Left lobe of liver (tissue), 2 donors: ENCODE data around the gene FANCB. TPM values are rescaled to one million over a fixed set of nuclear protein-coding genes. Genes with fewer than 3 reads are reported as not detected.
A peak's percentile ranks its signal among the peaks of the same experiment; 100 is the strongest.

ENCODE experiments used
- ATAC-seq: fragments of 200-7000 bp; cut with Tn5 transposase; one replicate; pipeline ENCODE4 v1.9.1; 2020; ENCODE audit warnings: mild to moderate bottlenecking, moderate library complexity
- DNase-seq: peaks from one replicate; pipeline ENCODE4 v3.0.0-alpha.2; 2020; ENCODE audit warnings: low spot score
- total RNA-seq: library from RNA; stranded (reverse); gene quantifications from one replicate; pipeline ENCODE4 v1.2.1, GENCODE V29; 2021
- donor health status: DM: no; HTN: no; CAD: no; lungs with moderate emphysema.
- donor health status: DM: no; HTN: yes; CAD: no.

Gene FANCB
- total RNA-seq, result 0.13 TPM

GRCh38 chrX:14872851-14873675 is at the start of gene FANCB, which contains the start of gene MOSPD2:
TSS of gene FANCB (minus strand) at chrX:14873069. CDS start at chrX:14865510, 7,559 bp downstream.
TSS of gene MOSPD2 (plus strand) at chrX:14873421. CDS start at chrX:14873529, 108 bp downstream.
- ATAC-seq, result peak; percentile 98

GRCh38 chrX:14922437-14922836 is 49.6 kb upstream of the FANCB start:
- no peak for DNase-seq
- ATAC-seq, result no peak

More at GRCh38 chrX:14872851-14873675, at the start of gene FANCB, which contains the start of gene MOSPD2:
- DNase-seq, result peak; percentile 94

- no peak for DNase-seq
These were observed 47.3 kb upstream of the FANCB start for GRCh38 chrX:14920196-14920595.

GRCh38 chrX:14919407-14919806 is 46.5 kb upstream of the FANCB start:
- ATAC-seq (no peak), DNase-seq (no peak)

More at GRCh38 chrX:14920196-14920595, 47.3 kb upstream of the FANCB start:
- no peak for ATAC-seq

- DNase-seq (no peak), ATAC-seq (no peak)
These were observed 43.3 kb upstream of the FANCB start for GRCh38 chrX:14916017-14916674.

- ATAC-seq (no peak), DNase-seq (no peak)
These were observed 42.7 kb upstream of the FANCB start for GRCh38 chrX:14915596-14915995.

- DNase-seq (no peak), ATAC-seq (no peak)
These were observed 40.4 kb upstream of the FANCB start for GRCh38 chrX:14913241-14913640.

GRCh38 chrX:14903891-14904290 is 31.0 kb upstream of the FANCB start:
- ATAC-seq (no peak), DNase-seq (no peak)

- DNase-seq, result no peak
- no peak for ATAC-seq
These were observed 29.7 kb upstream of the FANCB start for GRCh38 chrX:14902537-14902936.

GRCh38 chrX:14899607-14900006 is 26.7 kb upstream of the FANCB start:
- no peak for ATAC-seq
- no peak for DNase-seq

- ATAC-seq, result no peak
- DNase-seq, result no peak
These were observed 24.2 kb upstream of the FANCB start for GRCh38 chrX:14897042-14897441.

- DNase-seq (no peak), ATAC-seq (no peak)
These were observed 23.4 kb upstream of the FANCB start for GRCh38 chrX:14896273-14896672.

GRCh38 chrX:14886252-14886651 is 13.4 kb upstream of the FANCB start:
- ATAC-seq (no peak), DNase-seq (no peak)

GRCh38 chrX:14884714-14885113 is 11.8 kb upstream of the FANCB start:
- ATAC-seq, result no peak
- DNase-seq, result no peak

GRCh38 chrX:14883826-14884225 is 11.0 kb upstream of the FANCB start:
- DNase-seq, result no peak
- ATAC-seq, result no peak

GRCh38 chrX:14875624-14876023 is 2.8 kb upstream of the FANCB start:
- no peak for ATAC-seq
- no peak for DNase-seq

GRCh38 chrX:14873676-14874049 is 794 bp upstream of the FANCB start:
- ATAC-seq, result no peak

GRCh38 chrX:14872355-14872754 is 514 bp downstream of the FANCB start:
- DNase-seq (no peak), ATAC-seq (no peak)

More at GRCh38 chrX:14873676-14874049, 794 bp upstream of the FANCB start:
- no peak for DNase-seq

- no peak for ATAC-seq
These were observed 1.1 kb downstream of the FANCB start for GRCh38 chrX:14871767-14872166.

GRCh38 chrX:14865201-14865600 is 7.7 kb downstream of the FANCB start:
- DNase-seq (no peak), ATAC-seq (no peak)

More at GRCh38 chrX:14871767-14872166, 1.1 kb downstream of the FANCB start:
- DNase-seq, result no peak

- ATAC-seq (no peak), DNase-seq (no peak)
These were observed 8.2 kb downstream of the FANCB start for GRCh38 chrX:14864631-14865030.

GRCh38 chrX:14851526-14851925 is 21.3 kb downstream of the FANCB start:
- DNase-seq, result no peak

More at GRCh38 chrX:14851526-14851925, 21.3 kb downstream of the FANCB start:
- no peak for ATAC-seq
